Transverse colon (tissue), 3 donors: ENCODE results near the gene GRHPR.

Experiments
- POLR2A ChIP-seq: fragments of 450-650 bp; IDR thresholded peaks from one replicate; pipeline ENCODE4 v1.6.1; 2016; ENCODE audit warnings: antibody characterized with exemption, mild to moderate bottlenecking, moderate library complexity
- TF ChIP-seq, protein P1 (sequence below), 5 experiments: fragments of 200-600 bp in 3 of 5; fragments of 450-650 bp in 2 of 5; sonication (generic) in 3 of 5; IDR thresholded peaks; 1 replicate in 2 of 5; 2 replicates in 3 of 5; pipeline ENCODE4 v1.5.1; 2016 to 2017; ENCODE audit warnings: antibody characterized with exemption in 5 of 5, inconsistent platforms in 3 of 5, mild to moderate bottlenecking in 2 of 5, moderate library complexity in 1 of 5

DNA sequence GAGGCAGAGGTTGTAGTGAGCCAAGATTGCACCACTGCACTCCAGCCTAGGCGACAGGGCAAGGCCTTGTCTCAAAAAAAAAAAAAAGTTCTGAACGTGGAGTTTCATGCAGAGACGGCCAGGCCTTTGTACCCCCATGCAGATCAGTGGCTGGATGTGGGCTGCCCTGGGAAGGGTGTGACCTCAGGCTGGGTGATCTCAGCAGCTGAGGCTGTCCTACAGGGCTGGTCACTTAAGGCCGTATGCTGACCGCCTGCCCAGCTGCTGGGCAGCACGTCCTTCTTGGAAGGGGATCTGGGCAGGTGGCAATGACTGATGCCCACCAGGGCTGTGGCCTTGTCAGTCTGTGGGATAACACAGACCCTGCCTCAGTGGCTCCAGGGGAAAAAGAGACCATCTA lies 37.2 kb upstream of the GRHPR start:
- TF ChIP-seq, protein P1, sequence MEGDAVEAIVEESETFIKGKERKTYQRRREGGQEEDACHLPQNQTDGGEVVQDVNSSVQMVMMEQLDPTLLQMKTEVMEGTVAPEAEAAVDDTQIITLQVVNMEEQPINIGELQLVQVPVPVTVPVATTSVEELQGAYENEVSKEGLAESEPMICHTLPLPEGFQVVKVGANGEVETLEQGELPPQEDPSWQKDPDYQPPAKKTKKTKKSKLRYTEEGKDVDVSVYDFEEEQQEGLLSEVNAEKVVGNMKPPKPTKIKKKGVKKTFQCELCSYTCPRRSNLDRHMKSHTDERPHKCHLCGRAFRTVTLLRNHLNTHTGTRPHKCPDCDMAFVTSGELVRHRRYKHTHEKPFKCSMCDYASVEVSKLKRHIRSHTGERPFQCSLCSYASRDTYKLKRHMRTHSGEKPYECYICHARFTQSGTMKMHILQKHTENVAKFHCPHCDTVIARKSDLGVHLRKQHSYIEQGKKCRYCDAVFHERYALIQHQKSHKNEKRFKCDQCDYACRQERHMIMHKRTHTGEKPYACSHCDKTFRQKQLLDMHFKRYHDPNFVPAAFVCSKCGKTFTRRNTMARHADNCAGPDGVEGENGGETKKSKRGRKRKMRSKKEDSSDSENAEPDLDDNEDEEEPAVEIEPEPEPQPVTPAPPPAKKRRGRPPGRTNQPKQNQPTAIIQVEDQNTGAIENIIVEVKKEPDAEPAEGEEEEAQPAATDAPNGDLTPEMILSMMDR (IDR thresholded peaks at IDR 0.05) = no peak
- no peak for TF ChIP-seq POLR2A
